Liver (tissue), 3 donors: ENCODE measurements around the gene HAND1.

Experiments
- ATF3 ChIP-seq: IDR thresholded peaks from 2 replicates; pipeline ENCODE4 v1.6.1; 2016; ENCODE audit warnings: antibody characterized with exemption
- CTCF ChIP-seq: fragments of 150-350 bp; IDR thresholded peaks from 2 replicates; pipeline ENCODE4 v1.5.1; 2017; ENCODE audit warnings: improper control_type of control experiment, low read depth, low read length; ENCODE audit not compliant: missing input control
- EGR1 ChIP-seq, 2 donors: IDR thresholded peaks; 2 replicates each; pipeline ENCODE4 v1.6.1; 2016 to 2018; ENCODE audit warnings: antibody characterized with exemption in 2 of 2, low read depth in 2 of 2
- GABPA ChIP-seq, 2 donors: IDR thresholded peaks in 1 of 2; conservative IDR thresholded peaks in 1 of 2; 2 replicates each; pipeline ENCODE4 v1.6.1; 2016; ENCODE audit warnings: antibody characterized with exemption in 2 of 2, mild to moderate bottlenecking in 1 of 2, moderate library complexity in 1 of 2
- HNF4A ChIP-seq, 2 donors: conservative IDR thresholded peaks; 2 replicates each; pipeline ENCODE4 v1.6.1; 2016; ENCODE audit warnings: antibody characterized with exemption in 2 of 2, mild to moderate bottlenecking in 2 of 2
- JUND ChIP-seq, 2 donors: IDR thresholded peaks; 2 replicates each; pipeline ENCODE4 v1.6.1; 2016; ENCODE audit warnings: antibody characterized with exemption in 2 of 2
- MAX ChIP-seq: IDR thresholded peaks from 2 replicates; pipeline ENCODE4 v1.6.1; 2016; ENCODE audit warnings: antibody characterized with exemption
- REST ChIP-seq: IDR thresholded peaks from 2 replicates; pipeline ENCODE4 v1.6.1; 2016; ENCODE audit warnings: antibody characterized with exemption, mild to moderate bottlenecking
- RXRA ChIP-seq, 2 donors: IDR thresholded peaks; 2 replicates each; pipeline ENCODE4 v1.6.1; 2017 to 2018; ENCODE audit warnings: antibody characterized with exemption in 2 of 2, mild to moderate bottlenecking in 1 of 2
- SP1 ChIP-seq: IDR thresholded peaks from 2 replicates; pipeline ENCODE4 v1.6.1; 2018; ENCODE audit warnings: antibody characterized with exemption, mild to moderate bottlenecking
- TAF1 ChIP-seq: conservative IDR thresholded peaks from 2 replicates; pipeline ENCODE4 v1.6.1; 2016; ENCODE audit warnings: antibody characterized with exemption, mild to moderate bottlenecking
- YY1 ChIP-seq: IDR thresholded peaks from 2 replicates; pipeline ENCODE4 v1.6.1; 2016; ENCODE audit warnings: antibody characterized with exemption, mild to moderate bottlenecking
- ZBTB33 ChIP-seq: IDR thresholded peaks from 2 replicates; pipeline ENCODE4 v1.6.1; 2016; ENCODE audit warnings: antibody characterized with exemption
- donor health status: healthy.
- donor health status: healthy.

GRCh38 chr5:154429341-154429740 is 48.7 kb downstream of the HAND1 start:
- no peak for TF ChIP-seq CTCF
- no peak for TF ChIP-seq EGR1 (IDR thresholded peaks at IDR 0.05; ENCODE audit: low read depth in 2 of 2)
- no peak for TF ChIP-seq TAF1
- TF ChIP-seq ATF3 = no peak
- TF ChIP-seq ZBTB33 = no peak
- TF ChIP-seq RXRA (IDR thresholded peaks at IDR 0.05) = no peak
- TF ChIP-seq REST = no peak
- TF ChIP-seq MAX = no peak
- no peak for TF ChIP-seq YY1
- TF ChIP-seq GABPA (IDR thresholded peaks at IDR 0.05 in 1 of 2, conservative IDR thresholded peaks at IDR 0.05 in 1 of 2) = no peak
- TF ChIP-seq JUND (IDR thresholded peaks at IDR 0.05) = no peak
- no peak for TF ChIP-seq SP1
- TF ChIP-seq HNF4A (conservative IDR thresholded peaks at IDR 0.05) = no peak
